K562 (cell line): ENCODE results near the gene SYN1. TPM values are rescaled to one million over a fixed set of nuclear protein-coding genes. Genes with fewer than 3 reads are reported as not detected.

Experiments
- BCOR ChIP-seq: fragments of 450-650 bp; IDR thresholded peaks from 2 replicates; pipeline ENCODE4 v1.6.1; 2016
- CBX8 ChIP-seq: fragments of 200-600 bp; sonication (generic); IDR thresholded peaks from 2 replicates; pipeline ENCODE4 v1.6.1; 2012; ENCODE audit warnings: borderline replicate concordance, mixed run types, low read depth, mild to moderate bottlenecking, moderate library complexity, mixed read lengths, low read length, control low read depth, inconsistent platforms; ENCODE audit not compliant: poor library complexity, severe bottlenecking; ENCODE audit errors: extremely low read depth
- CEBPG ChIP-seq, 3 experiments: fragments of 200-800 bp in 1 of 3; sonication (Bioruptor generic) in 1 of 3; sonication (generic) in 1 of 3; formaldehyde crosslinking in 1 of 3; IDR thresholded peaks in 2 of 3; conservative IDR thresholded peaks in 1 of 3; 2 replicates each; pipeline versions ENCODE4 v1.6.1 to v1.8.0; 2016 to 2022; ENCODE audit warnings: missing compliant biosample characterization in 2 of 3, missing genetic modification characterization in 2 of 3, mild to moderate bottlenecking in 1 of 3, missing genetic modification reagents in 1 of 3
- ELK1 ChIP-seq: sonication (generic); formaldehyde crosslinking; IDR thresholded peaks from 2 replicates; pipeline ENCODE4 v1.8.1; 2022; ENCODE audit warnings: missing genetic modification reagents
- EZH2 ChIP-seq: IDR thresholded peaks from 2 replicates; pipeline ENCODE4 v1.6.1; 2012; ENCODE audit warnings: low read depth, mild to moderate bottlenecking, inconsistent platforms, low read length, borderline replicate concordance
- FOSL1 ChIP-seq: fragments of 200-800 bp; sonication (Bioruptor generic); conservative IDR thresholded peaks from 2 replicates; pipeline ENCODE4 v1.6.1; 2016; ENCODE audit warnings: missing genetic modification characterization, missing compliant biosample characterization
- FOXA1 ChIP-seq: fragments of 450-650 bp; IDR thresholded peaks from 2 replicates; pipeline ENCODE4 v1.6.1; 2016; ENCODE audit warnings: mild to moderate bottlenecking, borderline replicate concordance
- HIVEP1 ChIP-seq: fragments of 250-450 bp; sonication (Bioruptor Pico); IDR thresholded peaks from 2 replicates; pipeline ENCODE4 v1.4.0; 2020; ENCODE audit warnings: mild to moderate bottlenecking
- HMG20B ChIP-seq: fragments of 250-450 bp; sonication (Bioruptor Pico); IDR thresholded peaks from 2 replicates; pipeline ENCODE4 v1.5.0; 2021; ENCODE audit warnings: mild to moderate bottlenecking
- KHSRP ChIP-seq: fragments of 450-650 bp; IDR thresholded peaks from 2 replicates; pipeline ENCODE4 v1.6.1; 2017
- MXI1 ChIP-seq: IDR thresholded peaks from 2 replicates; pipeline ENCODE4 v1.6.1; 2011; ENCODE audit warnings: low read depth, mild to moderate bottlenecking, improper control_type of control experiment, low read length
- NR2F6 ChIP-seq: fragments of 450-650 bp; formaldehyde crosslinking; IDR thresholded peaks from 2 replicates; pipeline ENCODE4 v1.4.0; 2020; ENCODE audit warnings: mild to moderate bottlenecking
- PCBP1 ChIP-seq: fragments of 200-400 bp; formaldehyde crosslinking; IDR thresholded peaks from 2 replicates; pipeline ENCODE4 v1.6.1; 2018; ENCODE audit warnings: mild to moderate bottlenecking, low read depth, low read length; ENCODE audit not compliant: poor library complexity, severe bottlenecking
- PML ChIP-seq: IDR thresholded peaks from 2 replicates; pipeline ENCODE4 v1.6.1; 2012; ENCODE audit warnings: low read length, inconsistent platforms
- POLR2A ChIP-seq: fragments of 450-650 bp; conservative IDR thresholded peaks from 2 replicates; pipeline ENCODE4 v1.6.1; 2016
- SAFB ChIP-seq: fragments of 200-400 bp; formaldehyde crosslinking; IDR thresholded peaks from 2 replicates; pipeline ENCODE4 v1.6.1; 2017; ENCODE audit warnings: low read depth, low read length, borderline replicate concordance
- SMAD1 ChIP-seq: fragments of 150-350 bp; IDR thresholded peaks from 2 replicates; pipeline ENCODE4 v1.6.1; 2014; ENCODE audit warnings: low read length, low read depth; ENCODE audit not compliant: partially characterized antibody
- TAF1 ChIP-seq: IDR thresholded peaks from 2 replicates; pipeline ENCODE4 v1.6.1; 2011; ENCODE audit warnings: mild to moderate bottlenecking, low read length, moderate library complexity; ENCODE audit not compliant: insufficient read depth, control insufficient read depth, severe bottlenecking; ENCODE audit errors: extremely low read depth
- TAF15 ChIP-seq: fragments of 200-400 bp; formaldehyde crosslinking; IDR thresholded peaks from 2 replicates; pipeline ENCODE4 v1.6.1; 2017; ENCODE audit warnings: mild to moderate bottlenecking, low read depth, low read length, moderate library complexity
- ZHX1 ChIP-seq: fragments of 150-350 bp; conservative IDR thresholded peaks from 2 replicates; pipeline ENCODE4 v1.6.1; 2014; ENCODE audit warnings: low read length
- ZNF124 ChIP-seq: sonication (generic); formaldehyde crosslinking; IDR thresholded peaks from 2 replicates; pipeline ENCODE4 v1.8.1; 2022; ENCODE audit warnings: missing genetic modification reagents
- ZNF134 ChIP-seq: fragments of 250-450 bp; sonication (Bioruptor Pico); conservative IDR thresholded peaks from 2 replicates; pipeline ENCODE4 v1.4.0; 2020
- ZNF184 ChIP-seq: sonication (generic); formaldehyde crosslinking; IDR thresholded peaks from 2 replicates; pipeline ENCODE4 v1.5.0; 2020; ENCODE audit warnings: missing genetic modification reagents
- ZNF24 ChIP-seq: fragments of 450-650 bp; IDR thresholded peaks from 2 replicates; pipeline ENCODE4 v1.6.1; 2016
- polyA plus RNA-seq, 8 experiments: library from polyadenylated mRNA; depleted of rRNA in 4 of 8; stranded (reverse) in 5 of 8; unstranded in 3 of 8; fragments of >200 nt; fragmentation: Nextera tagmentation in 2 of 8; fragmentation: Illumina TruSeq in 1 of 8; extraction: Ambion mirVana in 2 of 8; extraction: Trizol in 1 of 8; gene quantifications; 2 replicates each; pipeline versions ENCODE4 v1.2.1 to v1.2.3, GENCODE V29; 2011 to 2014; ENCODE audit warnings: inconsistent platforms in 1 of 8, missing spikeins in 1 of 8
- total RNA-seq, 7 experiments: library from RNA; depleted of rRNA in 6 of 7; stranded (reverse); fragments of >200 nt in 6 of 7; fragmentation: Illumina TruSeq in 2 of 7; extraction: Trizol in 2 of 7; gene quantifications; 2 replicates each; pipeline versions ENCODE4 v1.2.1 to v1.2.3, GENCODE V29; 2011 to 2021; ENCODE audit warnings: low replicate concordance in 1 of 7
- TF ChIP-seq, protein P1 (sequence below): fragments of 450-650 bp; conservative IDR thresholded peaks from 2 replicates; pipeline ENCODE4 v1.6.1; 2016; ENCODE audit warnings: missing genetic modification characterization, low read depth, mild to moderate bottlenecking, missing compliant biosample characterization, moderate library complexity

Gene SYN1
- total and polyA plus RNA-seq, 9 of the 15 experiments (the other 6 are each of a cell fraction or from before 2014, with no cell fraction given): 0.01 to 0.28 (median 0.18) TPM; not detected in 2

- no peak for TF ChIP-seq BCOR
- no peak for TF ChIP-seq SAFB
- TF ChIP-seq CBX8: no peak
- TF ChIP-seq ZHX1: no peak
- TF ChIP-seq TAF1: peak; percentile 56
- no peak for TF ChIP-seq NR2F6 (CRISPR knock-in tag)
- TF ChIP-seq PCBP1: no peak
- no peak for TF ChIP-seq EZH2
- no peak for TF ChIP-seq ZNF184 (CRISPR knock-in tag)
- no peak for TF ChIP-seq ELK1 (CRISPR knock-in tag)
- TF ChIP-seq PML: no peak; the same call in 1 of the 2 replicates
- no peak for TF ChIP-seq SMAD1
- no peak for TF ChIP-seq HIVEP1 (CRISPR knock-in tag)
- no peak for TF ChIP-seq ZNF24
- peak; percentile 67 for TF ChIP-seq POLR2A
- TF ChIP-seq FOXA1: no peak
- no peak for TF ChIP-seq HMG20B
- no peak for TF ChIP-seq ZNF124 (CRISPR knock-in tag)
- TF ChIP-seq MXI1: peak; percentile 75; the same call in 1 of the 2 replicates
- TF ChIP-seq KHSRP: no peak
- TF ChIP-seq ZNF134 (CRISPR knock-in tag): no peak
- TF ChIP-seq TAF15: no peak
- no peak for TF ChIP-seq FOSL1 (tag)
- TF ChIP-seq, protein P1, sequence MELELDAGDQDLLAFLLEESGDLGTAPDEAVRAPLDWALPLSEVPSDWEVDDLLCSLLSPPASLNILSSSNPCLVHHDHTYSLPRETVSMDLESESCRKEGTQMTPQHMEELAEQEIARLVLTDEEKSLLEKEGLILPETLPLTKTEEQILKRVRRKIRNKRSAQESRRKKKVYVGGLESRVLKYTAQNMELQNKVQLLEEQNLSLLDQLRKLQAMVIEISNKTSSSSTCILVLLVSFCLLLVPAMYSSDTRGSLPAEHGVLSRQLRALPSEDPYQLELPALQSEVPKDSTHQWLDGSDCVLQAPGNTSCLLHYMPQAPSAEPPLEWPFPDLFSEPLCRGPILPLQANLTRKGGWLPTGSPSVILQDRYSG (tag): no peak
- no peak for TF ChIP-seq CEBPG (CRISPR knock-in tag; IDR thresholded peaks at IDR 0.05)
- TF ChIP-seq CEBPG (tag; conservative IDR thresholded peaks at IDR 0.05 in 1 of 2, IDR thresholded peaks at IDR 0.05 in 1 of 2): no peak
Measured at GRCh38 chrX:47650164-47651042, 30.7 kb upstream of the SYN1 start, which contains the start of gene ELK1 (continued).
